ENCODE data around the gene LONP1. TPM values are rescaled to one million over a fixed set of nuclear protein-coding genes. Genes with fewer than 3 reads are reported as not detected.
"Not testable (repeated sequence)": the region's sequence is repeated elsewhere in the genome, so short reads cannot be mapped to it uniquely, and the experiment has no call there.

LONP1 gene
- total RNA-seq, 1 experiment from 2014 or later, result 113 TPM

DNA sequence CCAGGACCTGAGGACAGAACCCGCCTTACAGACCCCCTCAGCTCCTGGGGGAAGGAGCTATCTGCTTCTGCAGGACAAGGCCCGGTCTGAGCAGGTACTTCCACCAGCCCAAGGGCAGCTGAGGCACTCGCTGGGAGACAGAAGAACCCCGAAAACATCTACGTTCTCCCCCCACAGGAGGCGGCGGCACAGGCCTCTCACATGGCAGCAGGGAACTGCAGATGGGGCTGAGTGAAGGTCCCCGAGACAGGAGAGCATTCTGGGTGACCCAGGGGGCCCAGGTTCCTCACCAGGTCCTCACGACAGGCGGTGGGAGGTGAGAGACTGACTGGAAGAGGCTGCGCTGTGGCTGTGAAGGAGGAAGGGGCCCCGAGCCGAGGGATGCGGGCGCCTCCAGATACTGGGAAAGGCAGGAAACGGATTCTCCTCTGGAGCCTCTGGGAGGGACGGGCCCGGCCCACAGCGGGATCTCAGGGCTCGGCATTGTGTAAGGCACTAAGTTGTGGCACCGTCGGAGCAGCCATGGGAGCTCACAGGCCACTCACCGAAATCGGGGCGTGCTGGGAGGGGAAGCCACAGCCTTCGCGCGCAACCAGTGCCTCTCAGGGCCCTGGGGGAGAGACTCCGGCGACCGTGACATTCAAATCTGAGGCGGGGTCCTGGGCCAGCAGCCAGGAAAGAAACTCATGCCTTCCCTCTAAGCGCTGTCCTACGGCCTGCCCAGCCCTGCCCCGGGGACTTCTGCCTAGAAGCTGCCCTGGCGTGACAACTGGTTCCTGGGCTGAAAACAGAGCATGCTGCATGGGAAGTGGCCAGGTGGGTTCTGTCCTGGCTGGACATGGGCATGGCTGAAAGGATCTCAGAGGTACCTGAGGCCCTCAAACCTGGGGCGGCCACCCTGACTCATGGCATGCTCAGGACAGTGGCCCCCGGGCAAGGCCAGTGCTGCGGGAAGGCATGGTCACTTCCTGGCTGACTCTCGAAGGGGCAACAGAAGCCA is 15.8 kb downstream of the LONP1 start:
- no peak overlapping the region for H2BK20ac ChIP-seq (ENCODE audit: low read depth, low read length, poor library complexity, severe bottlenecking)
- no peaks in the 10 kb centered on the region for H3K23me2 ChIP-seq (ENCODE audit: insufficient read length, low read depth, low read length, poor library complexity, severe bottlenecking)
- no peak overlapping the region for H3K56ac ChIP-seq (ENCODE audit: insufficient read length, low read depth, low read length)
- no peak overlapping the region for H3K9ac ChIP-seq (ENCODE audit: extremely low read depth, insufficient read length, low read length)
- H3K14ac ChIP-seq (ENCODE audit: insufficient read depth, low read length), result no peak overlapping the region
- H4K5ac ChIP-seq (ENCODE audit: insufficient read length, low read depth, low read length), result no peak overlapping the region
- H2BK15ac ChIP-seq (ENCODE audit: low read depth, low read length), result no peak overlapping the region
- no peak overlapping the region for H2BK120ac ChIP-seq (ENCODE audit: low read depth, low read length, poor library complexity, severe bottlenecking)
- H3K4me3 Mint-ChIP-seq, result no peak overlapping the region
- H2AFZ ChIP-seq (ENCODE audit: low read length), result no peak overlapping the region
- H3K27me3 ChIP-seq (ENCODE audit: insufficient read depth, low read length), result no peaks in the 10 kb centered on the region
- no peak overlapping the region for H2BK5ac ChIP-seq (ENCODE audit: insufficient read length, low read length)
- H3K27ac ChIP-seq (ENCODE audit: insufficient read length, low read depth, low read length), result no peak overlapping the region
- H3K4ac ChIP-seq (ENCODE audit: low read depth, low read length), result no peak overlapping the region
- H3K4me2 ChIP-seq (ENCODE audit: insufficient read depth, insufficient read length, low read length), result no peak overlapping the region
- TF ChIP-seq, protein P1, sequence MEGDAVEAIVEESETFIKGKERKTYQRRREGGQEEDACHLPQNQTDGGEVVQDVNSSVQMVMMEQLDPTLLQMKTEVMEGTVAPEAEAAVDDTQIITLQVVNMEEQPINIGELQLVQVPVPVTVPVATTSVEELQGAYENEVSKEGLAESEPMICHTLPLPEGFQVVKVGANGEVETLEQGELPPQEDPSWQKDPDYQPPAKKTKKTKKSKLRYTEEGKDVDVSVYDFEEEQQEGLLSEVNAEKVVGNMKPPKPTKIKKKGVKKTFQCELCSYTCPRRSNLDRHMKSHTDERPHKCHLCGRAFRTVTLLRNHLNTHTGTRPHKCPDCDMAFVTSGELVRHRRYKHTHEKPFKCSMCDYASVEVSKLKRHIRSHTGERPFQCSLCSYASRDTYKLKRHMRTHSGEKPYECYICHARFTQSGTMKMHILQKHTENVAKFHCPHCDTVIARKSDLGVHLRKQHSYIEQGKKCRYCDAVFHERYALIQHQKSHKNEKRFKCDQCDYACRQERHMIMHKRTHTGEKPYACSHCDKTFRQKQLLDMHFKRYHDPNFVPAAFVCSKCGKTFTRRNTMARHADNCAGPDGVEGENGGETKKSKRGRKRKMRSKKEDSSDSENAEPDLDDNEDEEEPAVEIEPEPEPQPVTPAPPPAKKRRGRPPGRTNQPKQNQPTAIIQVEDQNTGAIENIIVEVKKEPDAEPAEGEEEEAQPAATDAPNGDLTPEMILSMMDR (conservative IDR thresholded peaks at IDR 0.05), result no peak
- no peak overlapping the region for H4K91ac ChIP-seq (ENCODE audit: insufficient read length, low read depth, low read length)
- H3K9me3 Mint-ChIP-seq, result peaks cover 3 to 12% of the 10 kb centered on the region in 2 experiments; a peak in 3 of 5 replicates
- H3K9me3 ChIP-seq (ENCODE audit: control insufficient read depth, low read depth, low read length), result no peaks in the 10 kb centered on the region
- no peak overlapping the region for H3K23ac ChIP-seq (ENCODE audit: insufficient read length, low read depth, low read length)
- H3K27ac Mint-ChIP-seq, result no peak overlapping the region
- peaks cover 54 to 85% (median 70%) of the 10 kb centered on the region in 3 experiments for H3K36me3 Mint-ChIP-seq (ENCODE audit: insufficient read depth in 1 of 3, low read depth in 3 of 3)
- no peak overlapping the region for H3K18ac ChIP-seq (ENCODE audit: insufficient read length, low read depth, low read length)
- DNase-seq, result no peak
- H3K27me3 Mint-ChIP-seq (ENCODE audit: low read depth), result no peaks in the 10 kb centered on the region; the same call in 1 of the 2 replicates
- no peak overlapping the region for H4K8ac ChIP-seq (replicated peaks; ENCODE audit: insufficient read length, low read depth, low read length)
- H4K20me1 ChIP-seq (ENCODE audit: control insufficient read depth, insufficient read depth, insufficient read length), result no peaks in the 10 kb centered on the region
- no peaks in the 10 kb centered on the region for H3K79me1 ChIP-seq (ENCODE audit: insufficient read depth, low read depth, low read length, poor library complexity, severe bottlenecking)
- H3K4me1 ChIP-seq (ENCODE audit: insufficient read depth, low read length), result no peaks in the 10 kb centered on the region
- no CpG with 5 or more reads among the region's 40 CpGs for whole genome bisulfite sequencing (ENCODE audit: extremely low coverage, insufficient read length, low lambda C conversion rate)
- no peak overlapping the region for H3T11ph ChIP-seq (ENCODE audit: low read length)
- H3K79me2 ChIP-seq (ENCODE audit: insufficient read depth, low read length), result no peaks in the 10 kb centered on the region
- no peak overlapping the region for H2BK12ac ChIP-seq (ENCODE audit: insufficient read length, low read depth, low read length)
- no peak overlapping the region for H2AK5ac ChIP-seq (ENCODE audit: insufficient read length, low read length)
- H3K4me1 Mint-ChIP-seq, result no peaks in the 10 kb centered on the region

DNA sequence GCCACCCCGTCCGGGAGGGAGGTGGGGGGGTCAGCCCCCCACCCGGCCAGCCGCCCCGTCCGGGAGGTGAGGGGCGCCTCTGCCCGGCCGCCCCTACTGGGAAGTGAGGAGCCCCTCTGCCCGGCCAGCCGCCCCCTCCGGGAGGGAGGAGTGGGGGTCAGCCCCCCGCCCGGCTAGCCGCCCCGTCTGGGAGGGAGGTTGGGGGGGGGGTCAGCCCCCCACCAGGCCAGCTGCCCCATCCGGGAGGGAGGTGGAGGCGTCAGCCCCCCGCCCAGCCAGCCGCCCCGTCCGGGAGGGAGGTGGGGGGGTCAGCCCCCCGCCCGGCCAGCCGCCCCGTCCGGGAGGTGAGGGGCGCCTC is 17.9 kb downstream of the LONP1 start:
- not testable (repeated sequence) for DNase-seq; H3K9ac ChIP-seq (ENCODE audit: extremely low read depth, insufficient read length, low read length); H3K23ac ChIP-seq (ENCODE audit: insufficient read length, low read depth, low read length); H2BK15ac ChIP-seq (ENCODE audit: low read depth, low read length); H3T11ph ChIP-seq (ENCODE audit: low read length); H3K79me2 ChIP-seq (ENCODE audit: insufficient read depth, low read length); H3K4me1 ChIP-seq (ENCODE audit: insufficient read depth, low read length); H2BK12ac ChIP-seq (ENCODE audit: insufficient read length, low read depth, low read length); H3K4me2 ChIP-seq (ENCODE audit: insufficient read depth, insufficient read length, low read length); H3K18ac ChIP-seq (ENCODE audit: insufficient read length, low read depth, low read length); H4K91ac ChIP-seq (ENCODE audit: insufficient read length, low read depth, low read length); H3K27me3 Mint-ChIP-seq (ENCODE audit: low read depth); H3K56ac ChIP-seq (ENCODE audit: insufficient read length, low read depth, low read length); H4K20me1 ChIP-seq (ENCODE audit: control insufficient read depth, insufficient read depth, insufficient read length); H2AK5ac ChIP-seq (ENCODE audit: insufficient read length, low read length); H2BK20ac ChIP-seq (ENCODE audit: low read depth, low read length, poor library complexity, severe bottlenecking); H3K9me3 ChIP-seq (ENCODE audit: control insufficient read depth, low read depth, low read length); H3K27me3 ChIP-seq (ENCODE audit: insufficient read depth, low read length); H2BK5ac ChIP-seq (ENCODE audit: insufficient read length, low read length); H4K8ac ChIP-seq (replicated peaks; ENCODE audit: insufficient read length, low read depth, low read length); H3K14ac ChIP-seq (ENCODE audit: insufficient read depth, low read length); H4K5ac ChIP-seq (ENCODE audit: insufficient read length, low read depth, low read length); H2BK120ac ChIP-seq (ENCODE audit: low read depth, low read length, poor library complexity, severe bottlenecking); H3K27ac ChIP-seq (ENCODE audit: insufficient read length, low read depth, low read length); H2AFZ ChIP-seq (ENCODE audit: low read length); H3K4me3 Mint-ChIP-seq; H3K4me1 Mint-ChIP-seq; H3K4ac ChIP-seq (ENCODE audit: low read depth, low read length); H3K79me1 ChIP-seq (ENCODE audit: insufficient read depth, low read depth, low read length, poor library complexity, severe bottlenecking); H3K27ac Mint-ChIP-seq; H3K23me2 ChIP-seq (ENCODE audit: insufficient read length, low read depth, low read length, poor library complexity, severe bottlenecking)
- Mint-ChIP-seq H3K36me3 (ENCODE audit: insufficient read depth in 1 of 3, low read depth in 3 of 3) (peaks cover 54 to 80% (median 69%) of the 10 kb centered on the region in 3 experiments), H3K9me3 (peaks cover 3 to 12% of the 10 kb centered on the region in 2 experiments; a peak in 3 of 5 replicates)
- WGBS (ENCODE audit: extremely low coverage, insufficient read length, low lambda C conversion rate), result no CpG with 5 or more reads among the region's 28 CpGs
